HG03066 (cell line): ENCODE measurements around the gene PDE11A.
"Not testable (repeated sequence)": the region's sequence is repeated elsewhere in the genome, so short reads cannot be mapped to it uniquely, and the experiment has no call there.

ENCODE experiments used
- ATAC-seq: cut with Tn5 transposase; IDR thresholded peaks from one replicate; pipeline ENCODE4 v1.9.1; 2021; ENCODE audit warnings: low read depth; ENCODE audit not compliant: unreplicated experiment

The PDE11A gene

DNA sequence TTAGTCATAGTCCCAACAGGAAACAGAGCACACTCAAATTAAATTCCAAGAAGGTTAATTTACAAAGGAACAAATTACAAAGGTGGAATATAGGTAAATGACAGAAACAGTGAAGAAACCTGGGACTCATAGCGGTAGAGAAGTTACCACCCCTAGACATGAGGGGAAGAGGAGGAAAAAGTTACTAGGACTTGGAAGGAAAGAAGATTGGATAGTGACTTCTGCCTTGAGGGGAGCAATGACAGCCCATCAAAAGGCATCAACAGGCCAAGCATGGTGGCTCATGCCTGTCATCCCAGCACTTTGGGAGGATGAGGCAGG is 2.4 kb upstream of the PDE11A start:
- ATAC-seq, result no peak

DNA sequence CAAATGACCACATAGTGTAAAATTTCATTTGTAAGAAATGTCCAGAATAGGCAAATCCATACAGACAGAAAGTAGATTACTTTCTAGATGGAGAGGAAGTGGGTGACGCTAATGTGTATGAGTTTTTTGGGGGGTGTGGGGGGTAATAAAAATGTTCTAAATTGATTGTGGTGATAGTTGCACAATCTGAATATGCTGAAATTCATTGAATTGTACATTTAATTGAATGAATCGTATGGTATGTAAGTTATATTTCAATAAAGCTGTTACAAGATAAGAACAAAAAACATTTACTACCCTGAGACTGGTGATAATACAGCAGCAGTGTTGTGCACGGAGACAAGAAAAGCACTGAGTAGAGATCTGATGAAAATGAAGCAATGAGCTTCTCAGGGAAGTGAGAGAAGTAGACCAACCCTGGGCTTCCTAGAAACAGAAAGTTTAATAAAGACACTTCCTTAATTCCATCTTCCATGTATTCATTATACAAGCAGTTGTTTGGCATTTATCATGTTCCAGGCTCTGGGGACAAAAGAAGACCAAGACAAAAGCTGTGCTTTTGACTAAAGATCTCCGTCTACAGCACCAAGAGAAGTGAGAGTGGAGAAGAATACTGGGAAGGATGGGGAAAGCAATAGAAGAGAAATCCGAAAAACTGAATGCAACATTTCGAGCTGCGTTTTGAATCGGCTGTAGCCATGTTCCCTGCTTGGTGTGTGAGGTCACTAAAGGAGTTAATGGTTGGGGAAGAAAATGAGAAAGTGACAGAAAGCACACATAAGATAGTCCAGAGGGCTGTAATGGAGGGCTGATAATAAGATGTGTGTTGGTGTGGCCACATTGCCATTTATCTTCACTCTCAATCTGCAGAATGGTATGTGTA is 1.8 kb upstream of the PDE11A start:
- no peak for ATAC-seq

- no peak for ATAC-seq
Measured at GRCh38 chr2:178072000-178072382, 586 bp downstream of the PDE11A start.

DNA sequence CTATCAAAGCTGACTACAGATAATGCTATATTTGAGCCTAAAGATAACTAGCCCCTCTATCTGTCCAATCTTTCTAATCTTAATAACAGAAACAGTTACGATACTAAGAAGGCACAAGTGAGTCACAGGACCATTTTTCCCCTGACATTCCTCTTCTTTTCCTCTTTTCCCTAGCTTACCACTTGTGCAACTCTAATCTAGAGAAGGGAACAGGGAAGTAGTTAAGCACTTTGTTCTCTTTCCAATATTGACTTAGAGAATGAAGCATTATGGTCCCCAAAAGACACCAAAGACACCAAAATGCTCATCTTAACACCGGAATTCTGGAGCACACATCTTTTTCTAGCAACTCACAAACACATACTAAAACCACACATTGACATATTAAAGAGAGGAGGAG is 1.8 kb downstream of the PDE11A start:
- no peak for ATAC-seq

GRCh38 chr2:178069551-178069950 is 3.0 kb downstream of the PDE11A start:
- no peak for ATAC-seq

DNA sequence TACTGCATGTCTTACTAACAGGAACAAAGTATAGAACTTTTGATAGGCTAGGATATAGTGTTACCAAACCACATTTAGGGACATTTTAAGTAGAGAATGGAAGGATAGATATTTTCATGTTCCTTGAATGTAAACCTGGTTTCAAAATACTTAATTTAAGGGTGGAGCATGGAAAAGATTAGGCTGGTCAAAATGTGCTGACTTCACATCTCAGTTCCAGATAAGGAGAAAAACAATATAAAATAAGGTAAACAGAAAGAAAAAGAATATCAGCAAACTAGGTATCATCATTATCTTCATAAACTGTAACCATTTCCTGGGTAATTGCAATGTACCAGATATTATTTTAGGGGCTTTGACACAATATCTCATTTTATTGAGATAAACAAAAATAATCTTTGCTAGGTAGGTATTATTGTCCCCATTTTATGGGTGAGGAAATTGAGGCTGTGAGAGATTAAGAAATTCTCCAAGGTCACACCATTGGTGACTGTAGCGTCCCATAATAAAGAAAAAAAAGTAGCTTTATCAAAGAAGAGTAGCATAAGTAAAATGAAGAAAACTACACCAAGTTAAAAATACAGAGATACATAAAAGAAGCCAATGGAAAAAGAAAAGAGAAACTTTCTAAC is 3.6 kb downstream of the PDE11A start:
- no peak for ATAC-seq

GRCh38 chr2:178066890-178067669 is 5.5 kb downstream of the PDE11A start:
- no peak for ATAC-seq

- ATAC-seq, result no peak
Measured at GRCh38 chr2:178066324-178066723, 6.3 kb downstream of the PDE11A start.

DNA sequence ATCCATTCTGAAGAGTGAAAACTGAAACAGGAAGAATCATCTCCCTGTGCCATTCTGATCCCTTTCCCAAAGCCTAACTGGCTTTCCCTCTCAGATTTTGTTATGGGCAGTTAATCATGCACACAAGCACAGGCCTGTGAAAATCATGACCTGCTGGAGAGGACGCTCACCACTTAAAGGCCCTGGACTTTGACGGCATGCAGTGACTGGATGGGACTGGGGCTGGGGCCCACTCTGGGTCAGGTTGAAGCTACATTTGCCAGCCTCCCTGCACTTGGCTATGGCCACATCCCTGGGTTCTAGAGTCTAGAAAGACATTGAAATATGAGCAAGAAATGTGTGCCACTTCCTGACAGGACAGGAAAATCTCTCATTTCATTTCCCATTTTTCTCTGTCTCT is 12.9 kb downstream of the PDE11A start:
- no peak for ATAC-seq

DNA sequence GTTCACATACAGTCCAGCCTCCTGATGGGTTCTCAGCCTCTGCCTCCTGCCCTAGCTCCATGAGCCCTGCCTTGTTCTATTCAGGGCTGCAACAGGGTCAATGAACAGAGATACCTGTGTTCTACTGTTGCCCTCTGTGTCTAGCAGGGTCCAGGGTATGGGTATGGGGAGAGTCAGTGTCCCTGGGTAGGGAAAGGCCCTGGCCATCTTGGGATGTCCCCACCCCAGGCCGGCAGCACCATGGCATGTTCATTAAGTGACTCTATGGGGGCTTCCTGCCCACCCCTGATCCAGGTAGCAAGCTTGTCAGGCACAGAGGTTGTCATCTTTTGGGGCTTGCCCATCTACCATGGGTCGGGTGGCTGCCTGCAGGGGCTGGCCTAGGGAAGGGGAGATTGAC is 13.5 kb downstream of the PDE11A start:
- ATAC-seq, result no peak

DNA sequence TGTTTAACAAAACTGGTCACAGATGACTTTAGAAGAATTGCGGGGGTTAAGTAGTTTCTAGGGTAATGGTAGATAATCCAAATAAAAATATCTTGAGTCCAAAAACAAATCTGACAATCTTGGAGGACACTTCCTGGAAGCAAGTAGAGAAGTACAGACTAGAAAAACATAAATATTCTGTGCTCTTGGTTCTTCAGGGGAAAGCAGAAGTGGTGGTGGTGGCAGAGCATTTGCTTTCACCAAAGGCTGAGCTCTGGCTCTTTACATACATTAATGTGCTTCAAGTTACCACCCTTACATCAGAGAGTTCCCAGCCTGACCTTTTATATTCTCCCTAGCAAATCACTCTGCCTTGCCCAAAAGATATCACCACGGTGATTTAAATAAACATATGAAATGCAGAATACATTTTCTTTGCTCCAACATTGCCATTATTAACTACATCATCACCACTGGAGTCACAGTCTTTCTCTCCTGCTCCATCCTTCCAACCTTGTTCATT is 15.3 kb downstream of the PDE11A start:
- ATAC-seq, result no peak

DNA sequence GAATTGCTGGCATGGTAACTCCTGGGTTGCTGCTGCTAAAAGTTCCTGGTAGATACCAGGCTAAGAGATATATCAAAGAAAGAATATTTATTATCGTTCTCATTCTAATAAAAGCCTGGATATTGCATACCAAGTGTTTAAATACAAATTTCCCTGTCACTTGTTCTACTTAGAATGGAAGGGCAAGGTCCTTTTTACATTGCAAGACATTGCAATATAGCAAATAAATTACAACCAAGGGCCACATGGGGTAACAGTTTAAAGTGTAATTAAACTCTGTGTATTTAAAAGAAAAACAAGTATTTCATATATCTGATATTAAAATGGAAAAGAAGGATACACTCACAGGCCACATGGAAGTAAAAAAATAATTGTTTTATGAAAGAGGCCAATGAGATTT is 16.2 kb downstream of the PDE11A start:
- ATAC-seq, result no peak

DNA sequence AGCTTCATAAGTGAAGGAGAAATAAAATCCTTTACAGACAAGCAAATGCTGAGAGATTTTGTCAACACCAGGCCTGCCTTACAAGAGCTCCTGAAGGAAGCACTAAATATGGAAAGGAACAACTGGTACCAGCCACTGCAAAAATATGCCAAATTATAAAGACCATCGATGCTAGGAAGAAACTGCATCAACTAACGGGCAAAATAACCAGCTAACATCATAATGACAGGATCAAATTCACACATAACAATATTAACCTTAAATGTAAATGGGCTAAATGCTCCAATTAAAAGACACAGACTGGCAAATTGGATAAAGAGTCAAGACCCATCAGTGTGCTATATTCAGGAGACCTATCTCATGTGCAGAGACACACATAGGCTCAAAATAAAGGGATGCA is 21.3 kb downstream of the PDE11A start:
- not testable (repeated sequence) for ATAC-seq

- ATAC-seq, result no peak
Measured at GRCh38 chr2:178047391-178047790, 25.2 kb downstream of the PDE11A start.

DNA sequence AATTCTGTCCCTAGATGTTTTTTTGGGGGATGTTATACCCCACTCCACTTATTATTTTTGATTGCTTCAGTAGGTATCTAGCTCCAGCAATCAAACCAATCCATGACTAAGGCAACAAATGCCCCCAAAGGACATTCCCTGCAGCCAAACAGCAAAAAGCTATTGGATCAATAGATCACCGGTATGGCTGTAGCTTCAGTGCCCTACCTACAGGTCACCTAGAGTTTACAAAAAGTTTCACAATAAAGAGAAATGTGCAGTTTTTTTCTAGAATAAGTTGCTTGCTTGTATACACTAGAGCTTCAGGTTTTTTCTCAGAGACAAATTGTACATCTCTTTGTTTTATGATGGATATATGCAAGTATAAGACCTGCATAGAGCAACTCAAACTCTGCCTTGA is 27.7 kb downstream of the PDE11A start:
- no peak for ATAC-seq

DNA sequence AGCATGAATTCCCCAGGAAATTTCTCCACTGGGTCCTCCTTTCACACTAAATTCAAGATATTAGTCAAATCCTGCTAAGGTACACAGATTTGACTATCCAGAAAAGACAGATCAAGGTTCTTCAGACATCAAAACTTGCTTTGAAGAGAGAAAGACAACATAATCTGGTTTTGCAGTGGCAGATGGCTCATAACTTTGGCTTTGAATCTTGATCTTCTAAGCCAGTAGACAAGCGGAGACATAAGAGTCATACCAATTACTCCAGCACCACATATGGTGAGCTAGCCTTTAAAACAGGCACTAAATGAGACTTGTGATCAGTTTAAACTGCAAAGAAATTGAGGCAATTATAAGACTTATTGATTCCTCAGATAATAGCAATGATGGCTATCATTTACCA is 29.3 kb downstream of the PDE11A start:
- no peak for ATAC-seq

DNA sequence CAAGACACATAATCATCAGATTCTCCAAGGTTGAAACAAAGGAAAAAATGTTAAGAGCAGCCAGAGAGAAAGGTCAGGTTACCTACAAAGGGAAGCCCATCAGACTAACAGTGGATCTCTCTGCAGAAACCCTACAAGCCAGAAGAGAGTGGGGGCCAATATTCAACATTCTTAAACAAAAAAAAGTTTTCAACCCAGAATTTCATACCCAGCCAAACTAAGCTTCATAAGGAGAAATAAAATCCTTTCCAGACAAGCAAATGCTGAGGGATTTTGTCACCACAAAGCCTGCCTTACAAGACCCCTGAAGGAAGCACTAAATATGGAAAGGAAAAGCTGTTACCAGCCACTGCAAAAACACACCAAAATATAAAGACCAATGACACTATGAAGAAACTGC is 39.0 kb downstream of the PDE11A start:
- not testable (repeated sequence) for ATAC-seq

GRCh38 chr2:178029342-178029741 is 43.2 kb downstream of the PDE11A start:
- ATAC-seq, result no peak

DNA sequence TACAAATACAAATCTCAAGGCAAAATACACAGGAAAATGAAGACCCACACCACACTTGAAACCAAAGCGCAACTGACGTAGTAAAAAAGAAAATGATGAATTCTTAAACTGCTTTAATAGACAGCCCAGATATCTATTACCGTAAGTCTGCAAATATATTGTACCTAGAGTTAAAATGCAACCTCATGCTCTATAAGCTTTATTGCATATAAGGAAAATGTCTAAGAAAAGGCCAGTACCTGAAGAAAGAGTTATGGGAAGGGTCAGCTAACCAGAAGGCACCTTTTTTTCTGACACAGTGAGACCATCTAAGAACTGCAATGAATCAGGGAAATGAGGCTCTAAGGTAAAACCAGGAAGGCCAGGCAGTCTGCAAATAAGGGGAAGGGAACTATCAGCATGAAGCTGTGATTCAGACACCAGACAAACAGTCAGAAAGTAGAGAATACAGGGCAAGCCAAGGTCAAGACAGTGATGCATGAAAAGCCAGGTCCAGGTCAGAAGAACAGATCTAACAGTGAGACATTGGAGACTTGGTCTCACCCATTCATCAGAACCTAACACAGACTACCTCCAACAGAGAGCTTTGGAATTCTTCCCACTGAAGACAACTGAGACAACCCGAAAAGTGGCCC is 46.9 kb downstream of the PDE11A start:
- no peak for ATAC-seq

GRCh38 chr2:178018141-178018540 is 54.4 kb downstream of the PDE11A start:
- no peak for ATAC-seq

GRCh38 chr2:178016612-178017011 is 56.0 kb downstream of the PDE11A start:
- ATAC-seq, result no peak
